A549 (cell line): ENCODE results near the gene CFAP161. TPM values are rescaled to one million over a fixed set of nuclear protein-coding genes. Genes with fewer than 3 reads are reported as not detected.

Experiments
- ATAC-seq, 2 experiments: fragments of 200-7000 bp in 1 of 2; fragments of >200 bp in 1 of 2; cut with Nextera tagmentation in 1 of 2; cut with Tn5 transposase in 1 of 2; 3 replicates each; pipeline versions ENCODE4 v1.8.0 to v1.9.1; 2018 to 2020; ENCODE audit warnings: mild to moderate bottlenecking in 1 of 2, moderate library complexity in 1 of 2
- CTCF ChIA-PET: fragments of 300-600 bp; sonication (Branson Sonifier 250); formaldehyde crosslinking; extraction: SDS; loops from one replicate; lab custom pipeline; 2021; ENCODE audit warnings: antibody characterized with exemption, inconsistent platforms; lab: Yijun Ruan, JAX
- POLR2A ChIA-PET: fragments of 350-600 bp; formaldehyde crosslinking; extraction: SDS; loops from one replicate; lab custom pipeline; 2021; ENCODE audit warnings: antibody characterized with exemption, inconsistent platforms; lab: Yijun Ruan, JAX
- DNase-seq, 2 experiments: peaks; one replicate each; pipeline versions ENCODE4 v3.0.0 to v3.0.0-alpha.2; 2011 to 2016; ENCODE audit warnings: low read depth in 1 of 2, low spot score in 1 of 2
- FAIRE-seq: peaks from 2 replicates; lab custom pipeline; 2011; peaks lifted over from hg19 to GRCh38; lab: Jason Lieb, UNC
- H3K27ac ChIP-seq, 2 experiments: fragments of >200 bp; sonication (Bioruptor Twin); formaldehyde crosslinking; 3 replicates each; pipeline ENCODE4 v1.5.1; 2016 to 2017
- H3K4me1 ChIP-seq: fragments of >200 bp; sonication (Bioruptor Twin); formaldehyde crosslinking; 3 replicates; pipeline ENCODE4 v1.6.1; 2016
- H3K4me2 ChIP-seq: fragments of >200 bp; sonication (Bioruptor Twin); formaldehyde crosslinking; 3 replicates; pipeline ENCODE4 v1.6.1; 2016
- H3K4me3 ChIP-seq: fragments of >200 bp; sonication (Bioruptor Twin); formaldehyde crosslinking; 3 replicates; pipeline ENCODE4 v1.5.1; 2016
- H3K9me3 ChIP-seq: fragments of >200 bp; sonication (Bioruptor Twin); formaldehyde crosslinking; 3 replicates; pipeline ENCODE4 v1.6.1; 2016
- CBX8 ChIP-seq: fragments of 200-600 bp; sonication (generic); IDR thresholded peaks from 2 replicates; pipeline ENCODE4 v1.6.1; 2016
- CHD4 ChIP-seq: fragments of 200-600 bp; sonication (generic); IDR thresholded peaks from 2 replicates; pipeline ENCODE4 v1.6.1; 2016; ENCODE audit warnings: antibody characterized with exemption, mild to moderate bottlenecking, borderline replicate concordance
- EHF ChIP-seq: fragments of 250-450 bp; sonication (Bioruptor Pico); IDR thresholded peaks from 2 replicates; pipeline ENCODE4 v1.5.0; 2020; ENCODE audit warnings: mild to moderate bottlenecking
- FOSL2 ChIP-seq, 2 experiments: fragments of 450-650 bp in 1 of 2; fragments of >200 bp in 1 of 2; sonication (Bioruptor Twin) in 1 of 2; formaldehyde crosslinking; IDR thresholded peaks; 2 replicates each; pipeline versions ENCODE4 v1.5.0 to v1.6.1; 2016 to 2020; ENCODE audit warnings: mild to moderate bottlenecking in 1 of 2, moderate library complexity in 1 of 2
- FOXS1 ChIP-seq: fragments of 250-450 bp; sonication (Bioruptor Pico); IDR thresholded peaks from 2 replicates; pipeline ENCODE4 v1.5.0; 2020; ENCODE audit warnings: mild to moderate bottlenecking, moderate library complexity
- HEYL ChIP-seq: fragments of 250-450 bp; sonication (Bioruptor Pico); IDR thresholded peaks from 2 replicates; pipeline ENCODE4 v1.8.0; 2021; ENCODE audit warnings: mild to moderate bottlenecking, moderate library complexity
- JUN ChIP-seq, 2 experiments: fragments of >200 bp; sonication (Bioruptor Twin); formaldehyde crosslinking; IDR thresholded peaks; 2 replicates in 1 of 2; 3 replicates in 1 of 2; pipeline ENCODE4 v1.6.1; 2016 to 2017
- MAZ ChIP-seq: fragments of 150-350 bp; IDR thresholded peaks from 2 replicates; pipeline ENCODE4 v1.6.1; 2014; ENCODE audit warnings: antibody characterized with exemption, low read depth, low read length, borderline replicate concordance
- MYC ChIP-seq: IDR thresholded peaks from 2 replicates; pipeline ENCODE4 v1.6.1; 2012; ENCODE audit warnings: mild to moderate bottlenecking, inconsistent platforms, low read length, improper control_type of control experiment, borderline replicate concordance
- NFE2L2 ChIP-seq: fragments of 150-350 bp; conservative IDR thresholded peaks from 2 replicates; pipeline ENCODE4 v1.6.1; 2014; ENCODE audit warnings: low read length
- NPAS2 ChIP-seq: fragments of 250-450 bp; sonication (Bioruptor Pico); IDR thresholded peaks from 2 replicates; pipeline ENCODE4 v1.8.0; 2022; ENCODE audit warnings: mild to moderate bottlenecking, moderate library complexity, borderline replicate concordance
- POLR2AphosphoS2 ChIP-seq: conservative IDR thresholded peaks from 2 replicates; pipeline ENCODE4 v1.6.1; 2012; ENCODE audit warnings: low read length, improper control_type of control experiment, inconsistent platforms
- RAD21 ChIP-seq, 2 experiments: fragments of >200 bp in 1 of 2; sonication (Bioruptor Twin) in 1 of 2; formaldehyde crosslinking in 1 of 2; IDR thresholded peaks in 1 of 2; conservative IDR thresholded peaks in 1 of 2; 2 replicates in 1 of 2; 3 replicates in 1 of 2; pipeline ENCODE4 v1.6.1; 2012 to 2018; ENCODE audit warnings: inconsistent platforms in 1 of 2
- RFX5 ChIP-seq: fragments of 450-650 bp; IDR thresholded peaks from 2 replicates; pipeline ENCODE4 v1.7.1; 2014; ENCODE audit warnings: antibody characterized with exemption, mild to moderate bottlenecking, moderate library complexity
- SMC3 ChIP-seq: fragments of >200 bp; sonication (Bioruptor Twin); formaldehyde crosslinking; IDR thresholded peaks from 3 replicates; pipeline ENCODE4 v1.6.1; 2018; ENCODE audit warnings: inconsistent platforms
- ZNF302 ChIP-seq: fragments of 250-450 bp; sonication (Bioruptor Pico); IDR thresholded peaks from 2 replicates; pipeline ENCODE4 v1.9.0; 2021; ENCODE audit warnings: inconsistent platforms, mild to moderate bottlenecking, moderate library complexity
- WGBS: methylation state at CpG from one replicate; pipeline ENCODE4 v1.1.6; 2017; ENCODE audit errors: missing lambda C conversion rate; 5-methylcytosine and 5-hydroxymethylcytosine counted together
- polyA plus RNA-seq, 4 experiments: library from polyadenylated mRNA; depleted of rRNA in 3 of 4; stranded (reverse); fragments of >200 nt; fragmentation: RNase III in 1 of 4; extraction: RNeasy Plus Mini Kit Qiagen cat#74134 plus additional on column Dnase treatment in 1 of 4; gene quantifications; 2 replicates in 3 of 4; 3 replicates in 1 of 4; pipeline ENCODE4 v1.2.3, GENCODE V29; 2011 to 2017
- TF ChIP-seq, protein P1 (sequence below): IDR thresholded peaks from 2 replicates; pipeline ENCODE4 v1.6.1; 2012; ENCODE audit warnings: low read depth, borderline replicate concordance
- TF ChIP-seq, protein P2 (sequence below): IDR thresholded peaks from 2 replicates; pipeline ENCODE4 v1.6.1; 2012
- TF ChIP-seq, protein P3 (sequence below): fragments of 450-650 bp; IDR thresholded peaks from 2 replicates; pipeline ENCODE4 v1.6.1; 2014; ENCODE audit warnings: antibody characterized with exemption

The CFAP161 gene
- polyA plus RNA-seq, 2 of the 4 experiments (the other 2 are of a cell fraction) = not detected

DNA sequence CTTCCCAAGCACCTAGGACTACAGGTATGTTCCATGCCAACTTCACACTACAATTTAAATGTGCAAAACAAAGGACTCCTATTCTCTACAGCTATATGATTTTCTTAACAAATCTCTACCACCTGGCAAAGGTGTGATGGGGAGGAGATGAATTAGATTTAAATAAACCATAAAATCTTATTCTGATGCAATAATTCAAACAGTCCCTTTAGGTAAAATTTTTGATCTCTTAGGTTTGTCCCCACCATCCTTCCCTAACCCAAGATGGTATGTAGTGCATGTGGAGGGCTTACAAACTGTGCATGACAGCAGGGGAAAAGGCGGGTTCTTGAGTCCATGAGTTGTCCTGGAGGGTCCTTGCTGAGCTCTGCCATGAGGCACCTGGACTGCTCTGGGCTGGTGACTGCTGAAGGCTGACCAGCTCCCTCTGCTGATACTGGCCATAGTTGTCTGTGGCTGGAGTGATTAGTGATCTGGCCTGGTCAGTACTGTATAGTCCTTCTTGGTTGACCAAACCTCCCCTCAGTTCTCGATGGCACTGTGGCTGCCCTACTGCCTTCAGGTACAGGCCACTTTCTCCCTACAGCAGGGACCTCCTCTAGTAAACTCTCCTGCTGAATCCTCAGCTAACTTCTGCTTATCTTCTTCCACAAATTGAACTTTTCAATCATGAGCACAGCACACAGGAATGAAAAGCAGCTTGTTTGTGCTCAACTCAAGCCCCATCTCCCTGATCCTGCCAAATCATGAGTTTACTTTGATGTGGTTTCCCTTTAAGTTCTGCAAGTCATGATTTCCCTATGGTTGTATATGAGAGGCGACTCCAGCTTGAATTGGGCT, 30.1 kb downstream of the CFAP161 start:
- no peak for FAIRE-seq
- TF ChIP-seq NFE2L2 (peak; percentile 87), CBX8 (no peak)
- no peaks in the 10 kb centered on the region for H3K4me1 ChIP-seq
- WGBS = 9% methylated on average over 3 of the region's 3 CpGs
- H3K27ac ChIP-seq = no peak overlapping the region
- H3K4me3 ChIP-seq = no peak overlapping the region
- peak; percentile 71 to 82 for ATAC-seq
- DNase-seq = peak in 1 of 2 experiments; percentile 14
- ChIA-PET POLR2A (no interaction called here), CTCF (interaction anchor here (1.0 to 4.4 kb wide), 6 partner anchors 8 to 102 kb away, joined by 3 to 25 read pairs (median 6); no protein-coding TSS in a partner anchor)
- H3K4me2 ChIP-seq = no peak overlapping the region
- H3K9me3 ChIP-seq = no peaks in the 10 kb centered on the region

DNA sequence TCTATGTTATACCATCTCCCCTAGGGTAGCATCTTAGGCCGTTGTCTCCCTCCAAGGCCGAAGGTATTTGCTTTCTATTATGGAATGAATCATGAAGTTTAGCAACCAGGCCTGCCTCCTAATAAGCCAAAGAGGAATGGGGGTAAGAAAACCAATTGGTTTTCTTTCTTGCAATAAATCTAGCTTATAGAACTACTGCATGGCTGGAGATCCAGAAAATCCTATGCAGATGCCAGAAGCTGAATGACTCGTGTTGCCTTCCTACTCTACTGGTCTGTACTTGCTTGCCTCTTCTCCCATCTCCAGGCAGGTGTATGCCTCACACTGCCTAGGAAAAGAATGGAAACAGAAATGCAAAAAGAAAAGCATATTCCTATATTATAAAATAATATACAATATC, 31.5 kb downstream of the CFAP161 start:
- H3K4me1 ChIP-seq = no peaks in the 10 kb centered on the region
- no peaks in the 10 kb centered on the region for H3K9me3 ChIP-seq
- WGBS = 0% methylated on average over 3 of the region's 3 CpGs
- no peak overlapping the region for H3K4me2 ChIP-seq
- DNase-seq = no peak
- TF ChIP-seq HEYL (CRISPR knock-in tag) (no peak), RAD21 (conservative IDR thresholded peaks at IDR 0.05 in 1 of 2, IDR thresholded peaks at IDR 0.05 in 1 of 2) (no peak), MAZ (no peak), NPAS2 (CRISPR knock-in tag) (no peak), EHF (CRISPR knock-in tag) (no peak)
- TF ChIP-seq, protein P1, sequence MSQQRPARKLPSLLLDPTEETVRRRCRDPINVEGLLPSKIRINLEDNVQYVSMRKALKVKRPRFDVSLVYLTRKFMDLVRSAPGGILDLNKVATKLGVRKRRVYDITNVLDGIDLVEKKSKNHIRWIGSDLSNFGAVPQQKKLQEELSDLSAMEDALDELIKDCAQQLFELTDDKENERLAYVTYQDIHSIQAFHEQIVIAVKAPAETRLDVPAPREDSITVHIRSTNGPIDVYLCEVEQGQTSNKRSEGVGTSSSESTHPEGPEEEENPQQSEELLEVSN = no peak
- TF ChIP-seq, protein P2, sequence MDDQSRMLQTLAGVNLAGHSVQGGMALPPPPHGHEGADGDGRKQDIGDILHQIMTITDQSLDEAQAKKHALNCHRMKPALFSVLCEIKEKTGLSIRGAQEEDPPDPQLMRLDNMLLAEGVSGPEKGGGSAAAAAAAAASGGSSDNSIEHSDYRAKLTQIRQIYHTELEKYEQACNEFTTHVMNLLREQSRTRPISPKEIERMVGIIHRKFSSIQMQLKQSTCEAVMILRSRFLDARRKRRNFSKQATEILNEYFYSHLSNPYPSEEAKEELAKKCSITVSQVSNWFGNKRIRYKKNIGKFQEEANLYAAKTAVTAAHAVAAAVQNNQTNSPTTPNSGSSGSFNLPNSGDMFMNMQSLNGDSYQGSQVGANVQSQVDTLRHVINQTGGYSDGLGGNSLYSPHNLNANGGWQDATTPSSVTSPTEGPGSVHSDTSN = no peak
- TF ChIP-seq, all 56 proteins: peak for 0
- Histone ChIP-seq H3K27ac (no peak overlapping the region), H3K4me3 (no peak overlapping the region)
- FAIRE-seq (no peak), ATAC-seq (no peak)
- ChIA-PET CTCF (interaction anchor here (0.8 to 4.4 kb wide), 6 partner anchors 8 to 101 kb away, joined by 3 to 25 read pairs (median 4); no protein-coding TSS in a partner anchor), POLR2A (no interaction called here)

DNA sequence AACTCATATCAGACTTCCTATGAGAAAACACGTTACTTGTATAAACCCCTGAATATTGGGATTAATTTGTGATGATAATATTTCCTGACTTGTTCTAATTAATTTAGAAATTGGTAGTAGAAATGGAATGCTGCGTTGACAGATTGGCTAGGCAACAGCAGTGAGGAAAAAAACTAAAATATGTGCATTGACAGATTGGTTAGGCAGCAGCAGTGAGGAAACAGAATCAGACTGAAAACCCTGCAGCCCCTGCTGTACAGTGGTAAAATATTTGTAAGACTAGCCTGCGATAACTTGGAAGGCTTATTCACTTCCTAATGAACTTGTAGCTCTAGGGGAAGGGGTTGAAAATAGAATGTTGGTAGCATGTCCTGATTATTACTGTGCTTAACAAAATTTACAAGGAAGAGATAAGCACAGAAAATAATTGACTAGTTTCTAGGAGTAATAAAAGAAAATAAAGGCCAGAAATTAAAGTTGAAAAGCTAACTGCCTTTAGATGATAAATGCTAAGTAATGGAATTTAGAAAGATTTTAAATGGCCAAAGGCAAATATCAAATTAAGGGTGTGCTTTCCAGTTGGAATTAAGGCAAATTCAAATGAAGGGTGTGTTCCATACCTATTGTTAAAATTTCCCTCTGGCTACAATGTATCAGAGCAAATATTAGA, 32.7 kb downstream of the CFAP161 start:
- Histone ChIP-seq H3K4me3 (no peak overlapping the region), H3K9me3 (no peaks in the 10 kb centered on the region), H3K4me1 (no peaks in the 10 kb centered on the region), H3K27ac (no peak overlapping the region), H3K4me2 (no peak overlapping the region)
- TF ChIP-seq FOSL2 (IDR thresholded peaks at IDR 0.05) (no peak), FOSL2 (CRISPR knock-in tag; IDR thresholded peaks at IDR 0.05) (no peak), MYC (no peak), CHD4 (no peak), RFX5 (no peak), SMC3 (no peak), ZNF302 (CRISPR knock-in tag) (no peak), JUN (IDR thresholded peaks at IDR 0.05) (no peak), EHF (CRISPR knock-in tag) (no peak), POLR2AphosphoS2 (no peak), FOXS1 (no peak), CBX8 (no peak)
- TF ChIP-seq, protein P1 = no peak
- TF ChIP-seq, protein P3, sequence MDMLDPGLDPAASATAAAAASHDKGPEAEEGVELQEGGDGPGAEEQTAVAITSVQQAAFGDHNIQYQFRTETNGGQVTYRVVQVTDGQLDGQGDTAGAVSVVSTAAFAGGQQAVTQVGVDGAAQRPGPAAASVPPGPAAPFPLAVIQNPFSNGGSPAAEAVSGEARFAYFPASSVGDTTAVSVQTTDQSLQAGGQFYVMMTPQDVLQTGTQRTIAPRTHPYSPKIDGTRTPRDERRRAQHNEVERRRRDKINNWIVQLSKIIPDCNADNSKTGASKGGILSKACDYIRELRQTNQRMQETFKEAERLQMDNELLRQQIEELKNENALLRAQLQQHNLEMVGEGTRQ = no peak
- TF ChIP-seq, protein P2 = no peak
- DNase-seq = no peak
- 19% methylated on average over 3 of the region's 3 CpGs for WGBS
- FAIRE-seq = no peak
- ChIA-PET POLR2A (no interaction called here), CTCF (interaction anchor here (1.6 to 4.4 kb wide), 3 partner anchors 10 to 19 kb away, joined by 4 to 25 read pairs (median 7); no protein-coding TSS in a partner anchor)
- no peak for ATAC-seq
